ENCODE results near the gene ANKRD60.

- no peak for TF ChIP-seq MAX (IDR thresholded peaks at IDR 0.05)
- no peak for TF ChIP-seq NFIC (IDR thresholded peaks at IDR 0.05)
- no peak for TF ChIP-seq TEAD4 (IDR thresholded peaks at IDR 0.05)
- TF ChIP-seq EGR1 (IDR thresholded peaks at IDR 0.05): no peak
- TF ChIP-seq TAF1 (IDR thresholded peaks at IDR 0.05; ENCODE audit: low read depth): no peak
These were observed 3.5 kb downstream of the ANKRD60 start for GRCh38 chr20:58224974-58225373.
